ENCODE measurements around the gene ZIC5.

ZIC5 gene

GRCh38 chr13:99987154-99988019 lies 15.8 kb upstream of the ZIC5 start:
- no peak for DNase-seq

GRCh38 chr13:99986741-99987140 lies 15.2 kb upstream of the ZIC5 start:
- DNase-seq, result no peak

DNA sequence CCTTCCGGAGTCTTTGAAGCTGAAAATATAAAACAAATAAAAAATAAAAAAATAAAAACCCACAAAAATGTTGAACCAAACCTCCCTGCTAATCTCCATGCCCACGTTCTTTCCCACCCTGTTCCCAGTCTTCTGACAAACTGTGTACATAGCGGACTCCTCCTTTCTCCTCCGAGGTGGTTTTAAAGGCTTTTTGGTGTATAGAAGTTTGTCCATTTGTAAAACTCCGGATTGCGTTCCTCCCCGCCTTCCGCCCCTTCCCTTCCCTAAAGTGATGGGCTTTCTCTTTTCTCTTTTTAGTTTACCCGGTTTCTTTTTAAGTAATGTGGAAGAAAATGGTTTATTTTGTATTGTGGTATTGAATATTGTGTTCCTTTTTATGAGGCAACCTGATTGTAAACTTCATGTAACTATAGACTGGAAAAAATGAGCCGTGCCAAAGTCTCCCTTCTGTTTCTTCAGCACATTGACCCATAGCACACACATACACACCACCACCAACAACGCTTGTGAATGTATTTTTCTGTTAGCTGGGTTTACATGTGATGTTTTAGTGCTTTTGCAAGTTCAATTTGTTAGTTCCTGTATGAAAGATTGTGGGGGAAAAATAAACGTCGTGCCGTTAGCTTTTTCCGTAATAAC lies 14.4 kb upstream of the ZIC5 start:
- no peak for DNase-seq

- DNase-seq, result no peak
These were observed 13.8 kb upstream of the ZIC5 start for GRCh38 chr13:99985241-99985874.

GRCh38 chr13:99984461-99985240 lies 13.1 kb upstream of the ZIC5 start:
- DNase-seq, result no peak

- DNase-seq, result no peak
These were observed 12.2 kb upstream of the ZIC5 start for GRCh38 chr13:99983499-99984401.

DNA sequence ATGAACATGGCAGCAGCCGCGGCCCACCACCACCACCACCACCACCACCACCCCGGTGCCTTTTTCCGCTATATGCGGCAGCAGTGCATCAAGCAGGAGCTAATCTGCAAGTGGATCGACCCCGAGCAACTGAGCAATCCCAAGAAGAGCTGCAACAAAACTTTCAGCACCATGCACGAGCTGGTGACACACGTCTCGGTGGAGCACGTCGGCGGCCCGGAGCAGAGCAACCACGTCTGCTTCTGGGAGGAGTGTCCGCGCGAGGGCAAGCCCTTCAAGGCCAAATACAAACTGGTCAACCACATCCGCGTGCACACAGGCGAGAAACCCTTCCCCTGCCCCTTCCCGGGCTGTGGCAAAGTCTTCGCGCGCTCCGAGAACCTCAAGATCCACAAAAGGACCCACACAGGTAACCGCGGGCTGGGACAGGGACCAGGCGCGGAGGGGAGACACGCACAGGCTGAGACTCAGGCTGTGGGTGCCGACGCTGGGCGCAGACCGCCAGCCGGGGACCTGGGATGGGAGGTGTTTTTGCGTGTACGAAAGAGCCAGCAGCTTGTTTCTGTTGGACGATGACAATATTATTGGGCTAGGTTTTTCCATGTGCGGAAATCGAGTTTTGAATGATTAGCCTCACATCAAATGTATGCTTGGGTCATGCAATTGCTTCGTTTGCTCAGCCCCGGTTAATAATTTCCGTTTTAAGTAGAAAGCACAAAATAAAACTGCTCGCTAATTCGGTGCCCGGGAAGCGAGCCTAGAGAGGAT lies 11.3 kb upstream of the ZIC5 start:
- no peak for DNase-seq

GRCh38 chr13:99982036-99982730 lies 10.6 kb upstream of the ZIC5 start:
- DNase-seq, result no peak

GRCh38 chr13:99981735-99982035 lies 10.1 kb upstream of the ZIC5 start, which contains the start of gene ZIC2:
Gene ZIC2 (plus strand): TSS chr13:99981784. CDS start chr13:99982065, 281 bp downstream.
- DNase-seq, result no peak

- no peak for DNase-seq
These were observed 9.5 kb upstream of the ZIC5 start for GRCh38 chr13:99980824-99981734.

DNA sequence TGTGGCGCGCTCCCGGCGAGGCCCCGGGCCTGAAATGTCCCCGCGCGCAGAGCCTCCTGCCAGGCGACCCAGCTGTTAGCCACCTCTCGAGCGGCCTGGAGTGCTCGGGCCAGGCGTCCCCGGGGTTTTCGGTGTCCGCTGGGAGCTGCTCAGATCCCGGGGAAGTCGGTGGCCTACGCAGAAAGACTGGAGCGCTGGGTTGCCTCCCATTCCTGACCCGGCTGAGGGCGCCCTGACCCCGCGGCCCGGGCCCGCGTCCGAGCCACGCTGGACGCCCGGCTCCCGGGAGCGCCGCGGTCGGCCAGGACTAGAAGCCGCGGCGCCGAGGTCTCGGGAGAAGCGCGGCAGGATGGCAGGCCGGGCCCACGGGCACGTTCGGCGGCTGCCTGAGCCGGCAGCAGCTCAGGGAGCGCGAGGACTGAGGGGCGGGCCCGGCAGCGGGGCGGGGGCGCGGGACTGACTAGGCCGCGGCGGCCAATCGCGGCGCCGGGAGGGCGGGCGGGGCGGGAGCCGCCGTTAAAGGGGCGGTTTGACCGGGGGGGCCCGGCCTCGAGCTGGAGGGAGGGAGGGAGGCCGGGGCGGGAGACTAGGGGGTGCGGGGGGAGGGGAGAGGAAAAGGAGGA lies 8.7 kb upstream of the ZIC5 start:
- DNase-seq, result peak; percentile 42

DNA sequence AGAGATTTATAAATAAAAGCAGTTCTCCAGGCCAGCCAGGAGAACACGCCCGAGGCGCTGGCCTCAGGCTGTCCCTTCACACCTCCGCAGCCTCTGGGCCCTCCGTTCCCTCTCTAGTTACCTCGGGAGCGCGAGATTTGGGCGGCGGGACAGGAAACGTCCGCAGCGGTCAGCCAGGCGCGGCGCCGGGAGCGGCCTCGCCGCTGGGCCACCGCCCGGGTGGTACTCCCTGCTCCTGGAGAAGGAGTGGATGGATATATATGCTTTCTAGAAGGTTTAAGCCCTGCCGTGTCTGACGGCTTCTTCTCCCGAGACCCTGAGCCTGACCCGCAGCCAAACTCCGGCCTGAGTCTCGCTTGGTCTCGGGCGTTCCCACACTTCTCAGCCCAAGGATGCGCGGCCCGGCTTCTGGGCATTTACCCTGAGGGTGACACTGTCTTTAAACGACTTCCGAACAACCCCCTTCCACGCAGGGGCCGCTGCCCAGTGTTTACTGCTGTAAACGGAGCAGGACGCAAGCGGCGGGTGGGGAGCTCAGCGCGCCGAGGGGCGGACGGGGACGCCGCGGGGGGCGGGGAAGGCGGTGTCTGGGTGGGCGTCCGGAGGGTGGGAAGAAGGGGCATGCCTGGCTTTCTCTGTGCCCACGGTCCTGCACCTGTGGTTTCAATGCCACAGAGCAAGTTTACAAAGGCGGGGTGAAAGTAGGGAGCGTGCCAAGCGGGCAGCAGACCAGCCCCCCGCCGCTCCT lies 8.1 kb upstream of the ZIC5 start:
- no peak for DNase-seq

- no peak for DNase-seq
These were observed 7.4 kb upstream of the ZIC5 start for GRCh38 chr13:99978799-99979452.

GRCh38 chr13:99977912-99978798 lies 6.6 kb upstream of the ZIC5 start:
- no peak for DNase-seq

- no peak for DNase-seq
These were observed 5.9 kb upstream of the ZIC5 start for GRCh38 chr13:99977334-99977911.

DNA sequence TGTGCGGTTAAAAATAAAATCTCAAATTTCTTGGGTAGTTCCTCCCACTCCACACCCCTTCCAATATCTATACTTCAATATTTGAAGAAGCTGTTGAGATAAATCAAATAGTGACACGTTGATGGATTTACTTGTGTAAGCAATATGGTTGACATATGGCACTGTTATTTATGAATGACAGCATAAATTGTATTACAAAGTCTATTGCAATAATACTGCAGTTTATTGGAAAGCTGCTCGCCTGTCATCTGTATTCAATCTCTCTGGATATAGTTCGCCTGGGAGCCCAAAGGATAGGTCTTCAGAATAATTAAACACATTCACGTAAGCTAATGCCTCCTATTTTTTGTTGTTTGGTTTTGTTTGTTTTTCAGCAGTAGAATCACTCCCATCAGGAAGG lies 5.0 kb upstream of the ZIC5 start:
- no peak for DNase-seq
